ENCODE measurements around the gene PNPO.

Gene PNPO

DNA sequence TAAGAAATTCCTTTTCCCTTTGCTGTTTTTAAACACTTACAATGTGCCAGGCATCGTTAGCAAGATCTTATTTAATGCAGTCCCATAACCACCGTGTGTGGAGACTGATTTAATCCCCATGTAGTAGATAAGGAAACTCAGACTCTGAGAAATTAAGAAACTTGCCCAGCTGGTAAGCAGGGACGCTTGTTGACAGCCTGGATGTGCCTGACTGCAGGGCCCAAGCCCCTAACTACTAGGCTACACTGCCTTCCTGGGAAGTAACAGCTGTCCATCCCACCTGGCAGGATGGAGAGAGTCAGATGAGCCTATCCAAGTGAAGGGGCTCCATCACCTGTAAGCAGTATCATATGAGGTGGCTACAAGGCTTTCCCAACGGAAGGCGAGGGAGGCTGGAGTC, 52.6 kb downstream of the PNPO start:
- in situ Hi-C loops (cut with MboI; ENCODE audit: low sequenced_read_pairs), result no loop called here

DNA sequence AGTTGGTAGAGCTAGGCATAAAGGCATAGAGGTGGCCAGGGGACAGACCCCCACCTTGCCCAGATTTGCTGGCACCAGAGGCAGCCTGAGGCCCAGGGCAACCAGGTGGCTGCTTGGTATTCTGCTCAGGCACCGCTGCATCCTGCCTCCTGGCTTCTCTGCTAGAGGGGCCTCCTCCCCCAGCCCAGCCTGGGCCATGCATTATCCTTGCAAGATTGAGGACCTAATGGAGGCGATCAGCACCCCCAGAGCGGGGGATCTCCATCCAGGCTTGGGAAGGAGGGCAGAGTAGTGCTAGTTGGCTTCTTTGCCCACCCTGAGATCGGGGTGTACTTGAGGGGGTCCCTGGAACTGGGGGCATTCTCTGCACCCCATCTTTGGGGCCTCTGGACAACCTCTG, 53.4 kb downstream of the PNPO start:
- in situ Hi-C loops (cut with MboI; ENCODE audit: low sequenced_read_pairs), result no loop called here

DNA sequence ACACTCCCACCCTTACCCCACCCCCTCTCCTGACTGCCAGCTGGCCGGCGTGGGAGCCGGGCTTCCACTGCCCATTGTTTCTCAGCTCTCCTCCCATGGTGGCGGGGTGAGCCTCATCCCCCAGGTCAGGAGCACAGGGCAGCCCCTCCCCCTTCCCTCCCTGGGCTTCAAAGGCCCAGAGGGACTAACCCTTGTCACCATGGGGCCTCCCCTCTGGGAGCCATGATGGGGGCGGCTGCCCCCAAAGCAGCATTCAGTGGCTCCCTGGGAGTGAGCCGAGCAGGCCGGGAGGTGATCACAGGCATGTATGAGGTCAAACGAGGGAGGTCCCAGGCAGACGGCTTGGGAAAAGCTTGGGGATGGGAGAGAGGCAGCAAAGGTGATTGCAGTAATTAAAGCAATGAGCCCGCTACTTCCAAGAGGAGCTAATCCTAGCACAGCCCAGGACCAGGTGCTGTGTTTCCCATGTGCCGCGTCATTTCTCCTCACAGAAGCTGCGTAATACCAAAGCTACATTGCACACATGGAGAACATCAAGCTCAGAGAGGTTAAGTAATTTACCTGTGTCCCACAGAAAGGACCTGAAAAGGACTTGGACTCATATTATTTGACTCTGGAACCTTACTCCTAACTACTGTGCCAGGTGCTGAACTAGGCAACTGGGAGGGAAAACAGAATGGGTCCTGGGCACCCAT, 54.0 kb downstream of the PNPO start:
- in situ Hi-C loops (cut with MboI; ENCODE audit: low sequenced_read_pairs), result no loop called here

DNA sequence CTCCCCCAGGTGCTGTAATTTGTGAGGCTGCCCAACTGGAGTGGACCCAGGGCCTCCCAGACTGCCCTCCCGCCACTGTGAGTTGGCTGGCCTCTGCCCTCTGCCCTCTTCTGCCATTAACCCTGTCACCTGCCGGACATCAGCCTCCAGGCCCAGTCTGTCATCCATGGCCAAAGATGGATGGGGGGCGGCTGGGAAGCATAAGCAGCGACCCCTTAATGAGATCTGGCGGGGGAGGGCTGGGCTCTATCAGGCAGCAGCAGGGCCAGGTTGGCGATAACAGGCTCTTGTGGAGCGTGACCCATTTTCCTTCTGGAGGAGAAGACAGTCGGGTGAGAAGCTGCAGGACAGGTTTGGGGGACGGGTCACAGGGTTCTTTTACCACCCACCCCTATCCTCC, 54.8 kb downstream of the PNPO start:
- in situ Hi-C loops (cut with MboI; ENCODE audit: low sequenced_read_pairs), result no loop called here

DNA sequence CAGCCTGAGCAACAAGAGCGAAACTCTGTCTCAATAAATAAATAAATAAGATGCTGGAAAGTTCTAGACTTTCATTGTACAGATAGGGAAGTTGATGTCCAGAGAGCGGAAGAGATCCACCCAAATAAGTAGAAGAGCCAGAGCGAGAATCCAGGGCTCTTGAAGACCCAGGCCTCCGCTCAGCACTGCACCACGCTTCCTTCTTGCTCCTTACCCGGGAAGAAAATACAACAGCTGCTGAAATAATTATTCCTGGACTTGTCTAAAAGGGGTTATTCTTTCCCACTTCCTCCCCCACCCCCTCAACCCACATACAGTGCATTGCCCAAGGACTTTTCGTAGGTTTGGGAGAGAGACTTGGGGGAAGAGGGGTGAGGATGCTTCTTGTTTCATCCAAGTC, 56.2 kb downstream of the PNPO start:
- in situ Hi-C loops (cut with MboI; ENCODE audit: low sequenced_read_pairs), result no loop called here

DNA sequence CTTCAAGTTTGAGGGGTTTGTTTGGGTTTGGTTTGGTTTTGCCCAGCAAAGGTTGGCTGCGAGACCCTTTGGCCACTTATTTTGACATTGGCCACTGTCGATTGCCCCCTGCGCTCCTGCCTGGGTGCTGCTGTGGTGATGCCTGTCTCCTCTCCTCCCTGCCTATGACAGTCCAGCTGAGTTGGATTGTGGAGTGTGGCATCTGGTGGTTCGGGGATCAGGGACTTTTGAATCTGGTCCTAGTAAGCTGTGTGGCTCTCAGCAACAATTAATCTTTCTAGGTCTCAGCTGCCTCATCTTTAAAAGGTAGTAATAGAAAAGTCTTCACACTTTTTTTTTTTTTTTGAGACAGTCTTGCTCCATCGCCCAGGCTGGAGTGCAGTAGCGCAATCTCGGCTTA, 56.7 kb downstream of the PNPO start:
- in situ Hi-C loops (cut with MboI; ENCODE audit: low sequenced_read_pairs), result no loop called here

All from HL-60/S4 (cell line).